Adipose tissue (tissue), 3 donors: ENCODE results near the gene LTA. TPM values are rescaled to one million over a fixed set of nuclear protein-coding genes. Genes with fewer than 3 reads are reported as not detected.
A peak's percentile ranks its signal among the peaks of the same experiment; 100 is the strongest.

ENCODE experiments used
- H3K27ac ChIP-seq: one replicate; pipeline ENCODE4 v1.5.1; 2013; ENCODE audit warnings: low read depth, low read length
- WGBS, 3 donors: extraction: QIAGEN DNeasy Blood & Tissue Kit; methylation state at CpG; one replicate each; pipeline ENCODE4 v1.1.7; 2013; 5-methylcytosine and 5-hydroxymethylcytosine counted together
- polyA plus RNA-seq, 3 donors: library from polyadenylated mRNA; stranded (reverse); fragments of 200-250 nt; gene quantifications; one replicate each; pipeline ENCODE4 v1.2.3, GENCODE V29; 2013
- donor health status: healthy with polysubstance abuse.
- donor health status: Bipolar disorder and iron deficiency.
- donor health status: healthy.

LTA gene
- polyA plus RNA-seq, 3 donors: 0.08 to 0.21 TPM; not detected in 1

GRCh38 chr6:31559958-31560696 lies 12.0 kb upstream of the LTA start:
- WGBS, 3 donors: 23 to 76% (median 32%) methylated on average over 7 of the region's 7 CpGs
- peak overlapping the region; percentile 51 for H3K27ac ChIP-seq

GRCh38 chr6:31560697-31561058 lies 11.4 kb upstream of the LTA start:
- H3K27ac ChIP-seq: no peak overlapping the region

DNA sequence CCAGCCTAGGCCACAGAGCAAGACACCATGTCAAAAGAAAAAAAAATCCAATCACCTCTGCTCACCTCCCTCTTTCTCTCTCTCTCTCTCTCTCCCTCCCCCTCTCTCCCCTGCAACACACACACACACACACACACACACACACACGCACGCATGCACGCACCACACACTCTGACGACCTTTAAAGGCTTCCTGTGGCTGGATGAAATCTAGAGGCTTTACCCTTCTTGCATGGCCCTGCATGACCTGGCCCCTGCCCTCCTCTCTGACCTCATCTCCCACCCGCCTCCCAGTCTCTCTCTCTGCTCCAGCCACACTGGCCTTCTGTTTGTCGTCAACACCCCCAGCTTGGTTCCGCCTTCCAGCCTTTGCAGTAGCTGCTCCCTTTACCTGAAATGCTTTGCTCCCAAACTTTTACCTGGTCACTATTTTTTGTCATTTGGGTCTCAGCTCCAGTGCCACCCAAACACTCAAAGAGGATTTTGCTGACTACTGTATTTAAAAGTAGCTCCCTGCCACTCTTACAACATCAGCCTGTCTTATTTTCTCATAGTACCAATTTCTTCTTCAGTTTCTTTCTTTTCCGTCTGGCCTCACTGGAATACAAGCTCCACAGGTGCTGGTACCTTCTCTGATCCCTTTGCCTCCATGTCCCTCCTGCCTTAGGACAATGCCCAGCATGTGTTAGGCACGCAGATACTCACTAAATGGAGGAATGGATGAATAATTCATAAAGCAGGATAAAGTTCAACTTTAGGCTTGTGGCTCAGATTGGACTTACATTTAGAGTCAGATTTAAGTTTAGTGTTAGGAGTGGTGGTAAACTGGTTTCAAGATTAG lies 4.3 kb upstream of the LTA start:
- H3K27ac ChIP-seq: no peak overlapping the region
- 47 to 58% (median 49%) methylated on average over 9 of the region's 9 CpGs for WGBS, 3 donors

GRCh38 chr6:31568537-31568961 lies 3.5 kb upstream of the LTA start:
- WGBS, 3 donors: 52 to 67% (median 53%) methylated on average over 3 of the region's 3 CpGs
- H3K27ac ChIP-seq: no peak overlapping the region

- no peak overlapping the region for H3K27ac ChIP-seq
- 73 to 90% (median 77%) methylated on average over 1 of the region's 1 CpG for WGBS, 3 donors
These were observed 2.1 kb upstream of the LTA start for GRCh38 chr6:31569861-31570536.

DNA sequence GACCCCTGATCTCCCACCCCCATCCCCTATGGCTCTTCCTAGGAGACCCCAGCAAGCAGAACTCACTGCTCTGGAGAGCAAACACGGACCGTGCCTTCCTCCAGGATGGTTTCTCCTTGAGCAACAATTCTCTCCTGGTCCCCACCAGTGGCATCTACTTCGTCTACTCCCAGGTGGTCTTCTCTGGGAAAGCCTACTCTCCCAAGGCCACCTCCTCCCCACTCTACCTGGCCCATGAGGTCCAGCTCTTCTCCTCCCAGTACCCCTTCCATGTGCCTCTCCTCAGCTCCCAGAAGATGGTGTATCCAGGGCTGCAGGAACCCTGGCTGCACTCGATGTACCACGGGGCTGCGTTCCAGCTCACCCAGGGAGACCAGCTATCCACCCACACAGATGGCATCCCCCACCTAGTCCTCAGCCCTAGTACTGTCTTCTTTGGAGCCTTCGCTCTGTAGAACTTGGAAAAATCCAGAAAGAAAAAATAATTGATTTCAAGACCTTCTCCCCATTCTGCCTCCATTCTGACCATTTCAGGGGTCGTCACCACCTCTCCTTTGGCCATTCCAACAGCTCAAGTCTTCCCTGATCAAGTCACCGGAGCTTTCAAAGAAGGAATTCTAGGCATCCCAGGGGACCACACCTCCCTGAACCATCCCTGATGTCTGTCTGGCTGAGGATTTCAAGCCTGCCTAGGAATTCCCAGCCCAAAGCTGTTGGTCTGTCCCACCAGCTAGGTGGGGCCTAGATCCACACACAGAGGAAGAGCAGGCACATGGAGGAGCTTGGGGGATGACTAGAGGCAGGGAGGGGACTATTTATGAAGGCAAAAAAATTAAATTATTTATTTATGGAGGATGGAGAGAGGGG lies 1.4 kb downstream of the LTA start:
- H3K27ac ChIP-seq: no peak overlapping the region
- WGBS, 3 donors: 74 to 91% (median 90%) methylated on average over 9 of the region's 9 CpGs

- WGBS, 3 donors: 78 to 87% (median 84%) methylated on average over 14 of the region's 14 CpGs
- H3K27ac ChIP-seq: no peak overlapping the region
These were observed 2.3 kb downstream of the LTA start for GRCh38 chr6:31574106-31575061.

GRCh38 chr6:31575335-31575901 lies 3.3 kb downstream of the LTA start, which contains the start of gene TNF:
Gene TNF, plus strand, starts transcription at chr6:31575565. Its CDS starts 177 bp downstream, at chr6:31575742.
- 26 to 62% (median 29%) methylated on average over 19 of the region's 19 CpGs for WGBS, 3 donors
- H3K27ac ChIP-seq: no peak within 1 kb of the TSS

DNA sequence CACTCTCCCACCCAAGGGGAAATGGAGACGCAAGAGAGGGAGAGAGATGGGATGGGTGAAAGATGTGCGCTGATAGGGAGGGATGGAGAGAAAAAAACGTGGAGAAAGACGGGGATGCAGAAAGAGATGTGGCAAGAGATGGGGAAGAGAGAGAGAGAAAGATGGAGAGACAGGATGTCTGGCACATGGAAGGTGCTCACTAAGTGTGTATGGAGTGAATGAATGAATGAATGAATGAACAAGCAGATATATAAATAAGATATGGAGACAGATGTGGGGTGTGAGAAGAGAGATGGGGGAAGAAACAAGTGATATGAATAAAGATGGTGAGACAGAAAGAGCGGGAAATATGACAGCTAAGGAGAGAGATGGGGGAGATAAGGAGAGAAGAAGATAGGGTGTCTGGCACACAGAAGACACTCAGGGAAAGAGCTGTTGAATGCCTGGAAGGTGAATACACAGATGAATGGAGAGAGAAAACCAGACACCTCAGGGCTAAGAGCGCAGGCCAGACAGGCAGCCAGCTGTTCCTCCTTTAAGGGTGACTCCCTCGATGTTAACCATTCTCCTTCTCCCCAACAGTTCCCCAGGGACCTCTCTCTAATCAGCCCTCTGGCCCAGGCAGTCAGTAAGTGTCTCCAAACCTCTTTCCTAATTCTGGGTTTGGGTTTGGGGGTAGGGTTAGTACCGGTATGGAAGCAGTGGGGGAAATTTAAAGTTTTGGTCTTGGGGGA lies 4.0 kb downstream of the LTA start:
- H3K27ac ChIP-seq: no peak overlapping the region
- WGBS, 3 donors: 63 to 76% (median 64%) methylated on average over 8 of the region's 8 CpGs

DNA sequence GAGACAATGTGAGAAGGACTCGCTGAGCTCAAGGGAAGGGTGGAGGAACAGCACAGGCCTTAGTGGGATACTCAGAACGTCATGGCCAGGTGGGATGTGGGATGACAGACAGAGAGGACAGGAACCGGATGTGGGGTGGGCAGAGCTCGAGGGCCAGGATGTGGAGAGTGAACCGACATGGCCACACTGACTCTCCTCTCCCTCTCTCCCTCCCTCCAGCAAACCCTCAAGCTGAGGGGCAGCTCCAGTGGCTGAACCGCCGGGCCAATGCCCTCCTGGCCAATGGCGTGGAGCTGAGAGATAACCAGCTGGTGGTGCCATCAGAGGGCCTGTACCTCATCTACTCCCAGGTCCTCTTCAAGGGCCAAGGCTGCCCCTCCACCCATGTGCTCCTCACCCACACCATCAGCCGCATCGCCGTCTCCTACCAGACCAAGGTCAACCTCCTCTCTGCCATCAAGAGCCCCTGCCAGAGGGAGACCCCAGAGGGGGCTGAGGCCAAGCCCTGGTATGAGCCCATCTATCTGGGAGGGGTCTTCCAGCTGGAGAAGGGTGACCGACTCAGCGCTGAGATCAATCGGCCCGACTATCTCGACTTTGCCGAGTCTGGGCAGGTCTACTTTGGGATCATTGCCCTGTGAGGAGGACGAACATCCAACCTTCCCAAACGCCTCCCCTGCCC lies 4.9 kb downstream of the LTA start:
- 82 to 87% (median 87%) methylated on average over 18 to 19 of the region's 19 CpGs for WGBS, 3 donors
- H3K27ac ChIP-seq: no peak overlapping the region

- WGBS, 3 donors: 84 to 89% (median 88%) methylated on average over 3 of the region's 3 CpGs
- H3K27ac ChIP-seq: no peak overlapping the region
These were observed 5.5 kb downstream of the LTA start for GRCh38 chr6:31577579-31577966.

DNA sequence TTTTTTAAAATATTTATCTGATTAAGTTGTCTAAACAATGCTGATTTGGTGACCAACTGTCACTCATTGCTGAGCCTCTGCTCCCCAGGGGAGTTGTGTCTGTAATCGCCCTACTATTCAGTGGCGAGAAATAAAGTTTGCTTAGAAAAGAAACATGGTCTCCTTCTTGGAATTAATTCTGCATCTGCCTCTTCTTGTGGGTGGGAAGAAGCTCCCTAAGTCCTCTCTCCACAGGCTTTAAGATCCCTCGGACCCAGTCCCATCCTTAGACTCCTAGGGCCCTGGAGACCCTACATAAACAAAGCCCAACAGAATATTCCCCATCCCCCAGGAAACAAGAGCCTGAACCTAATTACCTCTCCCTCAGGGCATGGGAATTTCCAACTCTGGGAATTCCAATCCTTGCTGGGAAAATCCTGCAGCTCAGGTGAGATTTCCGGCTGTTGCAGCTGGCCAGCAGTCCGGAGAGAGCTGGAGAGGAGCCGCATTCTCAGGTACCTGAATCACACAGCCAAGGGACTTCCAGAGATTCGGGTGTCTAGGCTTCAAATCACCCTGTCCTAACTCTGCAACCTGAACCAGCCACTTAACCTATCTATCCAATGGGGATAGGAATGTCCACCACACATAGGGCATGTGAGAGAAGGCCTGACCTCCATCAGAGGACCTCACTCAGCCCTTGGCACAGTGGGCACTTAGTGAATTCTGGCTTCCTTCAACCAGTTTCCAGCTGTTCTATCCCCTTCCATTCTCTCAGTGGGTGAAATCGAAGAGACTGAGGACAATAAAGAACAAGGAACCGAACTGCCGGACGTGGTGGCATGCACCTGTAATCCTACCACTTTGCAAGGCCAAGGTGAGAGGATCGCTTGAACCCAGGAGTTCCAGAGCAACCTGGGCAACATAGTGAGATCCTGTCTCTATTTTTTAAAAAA lies 6.4 kb downstream of the LTA start:
- no peak overlapping the region for H3K27ac ChIP-seq
- WGBS, 3 donors: 71 to 86% (median 84%) methylated on average over 12 of the region's 12 CpGs

DNA sequence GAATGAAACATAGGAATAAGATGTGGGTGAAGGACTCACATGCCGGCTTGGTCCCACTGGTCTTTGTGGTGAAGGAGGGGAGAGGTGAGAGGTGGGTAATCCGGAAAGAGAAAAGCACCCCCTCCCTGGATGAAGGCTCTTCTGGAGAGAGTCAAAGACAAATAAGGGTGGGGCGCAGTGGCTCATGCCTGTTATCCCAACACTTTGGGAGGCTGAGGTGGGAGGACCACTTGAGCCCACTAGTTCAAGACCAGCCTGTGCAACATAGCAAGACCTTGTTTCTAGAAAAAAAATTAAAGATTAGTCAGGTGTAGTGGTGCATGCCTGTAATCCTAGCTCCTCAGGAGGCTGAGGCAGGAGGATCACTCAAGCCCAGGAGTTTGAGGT lies 7.0 kb downstream of the LTA start:
- no peak overlapping the region for H3K27ac ChIP-seq
- WGBS, 3 donors: 88 to 98% (median 90%) methylated on average over 3 of the region's 3 CpGs

DNA sequence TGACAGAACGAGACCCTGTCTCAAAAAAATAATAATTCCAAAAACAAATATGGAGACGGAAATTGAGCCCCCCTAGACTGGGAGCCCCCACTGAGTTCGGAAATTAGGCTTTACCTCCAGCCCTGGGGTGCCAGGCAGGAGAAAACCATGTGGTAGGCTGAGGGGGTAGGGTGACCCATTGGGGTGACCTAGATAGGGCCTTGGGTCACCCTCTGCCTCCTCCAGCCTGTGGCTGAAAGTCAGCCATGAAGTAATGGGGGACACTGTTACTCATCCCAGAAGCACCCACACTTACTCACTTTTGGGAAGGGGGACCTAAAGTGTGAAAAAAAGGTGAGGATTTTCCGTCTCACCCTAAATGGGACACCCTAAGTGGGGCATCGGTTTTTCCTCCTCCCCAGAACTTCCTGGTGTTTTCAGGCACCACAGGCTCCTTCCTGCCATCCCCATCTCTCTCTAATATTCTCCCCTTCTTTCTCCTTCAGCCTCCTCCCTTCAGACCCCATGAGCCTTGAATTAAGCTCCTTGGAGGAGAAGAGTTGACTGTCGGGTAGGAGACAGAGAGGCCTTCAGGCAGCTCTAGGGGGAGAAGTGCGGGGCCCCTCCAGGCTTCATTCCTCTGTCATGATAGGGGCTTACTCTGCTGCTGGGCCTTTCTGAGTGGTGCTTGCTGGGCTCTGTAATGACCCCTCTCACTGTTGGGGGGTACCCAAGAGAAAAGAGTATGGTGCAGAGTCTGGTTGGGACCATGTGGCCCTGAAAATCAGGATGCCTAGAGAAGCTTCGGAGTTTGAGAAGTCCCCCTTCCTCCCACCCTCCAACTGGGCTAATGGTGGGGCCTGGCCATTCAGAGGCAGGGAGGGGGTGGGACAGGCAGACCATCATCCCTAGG lies 7.7 kb downstream of the LTA start:
- H3K27ac ChIP-seq: no peak overlapping the region
- WGBS, 3 donors: 86 to 92% (median 86%) methylated on average over 8 of the region's 8 CpGs
